ENCODE data around the gene USP32. TPM values are rescaled to one million over a fixed set of nuclear protein-coding genes. Genes with fewer than 3 reads are reported as not detected.

Gene USP32, protein sequence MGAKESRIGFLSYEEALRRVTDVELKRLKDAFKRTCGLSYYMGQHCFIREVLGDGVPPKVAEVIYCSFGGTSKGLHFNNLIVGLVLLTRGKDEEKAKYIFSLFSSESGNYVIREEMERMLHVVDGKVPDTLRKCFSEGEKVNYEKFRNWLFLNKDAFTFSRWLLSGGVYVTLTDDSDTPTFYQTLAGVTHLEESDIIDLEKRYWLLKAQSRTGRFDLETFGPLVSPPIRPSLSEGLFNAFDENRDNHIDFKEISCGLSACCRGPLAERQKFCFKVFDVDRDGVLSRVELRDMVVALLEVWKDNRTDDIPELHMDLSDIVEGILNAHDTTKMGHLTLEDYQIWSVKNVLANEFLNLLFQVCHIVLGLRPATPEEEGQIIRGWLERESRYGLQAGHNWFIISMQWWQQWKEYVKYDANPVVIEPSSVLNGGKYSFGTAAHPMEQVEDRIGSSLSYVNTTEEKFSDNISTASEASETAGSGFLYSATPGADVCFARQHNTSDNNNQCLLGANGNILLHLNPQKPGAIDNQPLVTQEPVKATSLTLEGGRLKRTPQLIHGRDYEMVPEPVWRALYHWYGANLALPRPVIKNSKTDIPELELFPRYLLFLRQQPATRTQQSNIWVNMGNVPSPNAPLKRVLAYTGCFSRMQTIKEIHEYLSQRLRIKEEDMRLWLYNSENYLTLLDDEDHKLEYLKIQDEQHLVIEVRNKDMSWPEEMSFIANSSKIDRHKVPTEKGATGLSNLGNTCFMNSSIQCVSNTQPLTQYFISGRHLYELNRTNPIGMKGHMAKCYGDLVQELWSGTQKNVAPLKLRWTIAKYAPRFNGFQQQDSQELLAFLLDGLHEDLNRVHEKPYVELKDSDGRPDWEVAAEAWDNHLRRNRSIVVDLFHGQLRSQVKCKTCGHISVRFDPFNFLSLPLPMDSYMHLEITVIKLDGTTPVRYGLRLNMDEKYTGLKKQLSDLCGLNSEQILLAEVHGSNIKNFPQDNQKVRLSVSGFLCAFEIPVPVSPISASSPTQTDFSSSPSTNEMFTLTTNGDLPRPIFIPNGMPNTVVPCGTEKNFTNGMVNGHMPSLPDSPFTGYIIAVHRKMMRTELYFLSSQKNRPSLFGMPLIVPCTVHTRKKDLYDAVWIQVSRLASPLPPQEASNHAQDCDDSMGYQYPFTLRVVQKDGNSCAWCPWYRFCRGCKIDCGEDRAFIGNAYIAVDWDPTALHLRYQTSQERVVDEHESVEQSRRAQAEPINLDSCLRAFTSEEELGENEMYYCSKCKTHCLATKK (N-terminal part only)
- 32.3 and 32.6 TPM in 2 replicates for total RNA-seq (2021)
- percentile 79 among the genes with signal in this experiment for Bru-seq, nascent RNA
- BruChase-seq, experiment 1, labeled RNA remaining after a 2-hour chase = percentile 69 among the genes with signal in this experiment
- percentile 67 among the genes with signal in this experiment for BruChase-seq, experiment 2, labeled RNA remaining after a 6-hour chase
- long read RNA-seq, full-length matches to known transcripts = 4 of 10 reads
- long read RNA-seq, partial matches to known transcripts = 3 of 10 reads
- long read RNA-seq, other reads (novel, unspliced or antisense) = 3 of 10 reads

DNA sequence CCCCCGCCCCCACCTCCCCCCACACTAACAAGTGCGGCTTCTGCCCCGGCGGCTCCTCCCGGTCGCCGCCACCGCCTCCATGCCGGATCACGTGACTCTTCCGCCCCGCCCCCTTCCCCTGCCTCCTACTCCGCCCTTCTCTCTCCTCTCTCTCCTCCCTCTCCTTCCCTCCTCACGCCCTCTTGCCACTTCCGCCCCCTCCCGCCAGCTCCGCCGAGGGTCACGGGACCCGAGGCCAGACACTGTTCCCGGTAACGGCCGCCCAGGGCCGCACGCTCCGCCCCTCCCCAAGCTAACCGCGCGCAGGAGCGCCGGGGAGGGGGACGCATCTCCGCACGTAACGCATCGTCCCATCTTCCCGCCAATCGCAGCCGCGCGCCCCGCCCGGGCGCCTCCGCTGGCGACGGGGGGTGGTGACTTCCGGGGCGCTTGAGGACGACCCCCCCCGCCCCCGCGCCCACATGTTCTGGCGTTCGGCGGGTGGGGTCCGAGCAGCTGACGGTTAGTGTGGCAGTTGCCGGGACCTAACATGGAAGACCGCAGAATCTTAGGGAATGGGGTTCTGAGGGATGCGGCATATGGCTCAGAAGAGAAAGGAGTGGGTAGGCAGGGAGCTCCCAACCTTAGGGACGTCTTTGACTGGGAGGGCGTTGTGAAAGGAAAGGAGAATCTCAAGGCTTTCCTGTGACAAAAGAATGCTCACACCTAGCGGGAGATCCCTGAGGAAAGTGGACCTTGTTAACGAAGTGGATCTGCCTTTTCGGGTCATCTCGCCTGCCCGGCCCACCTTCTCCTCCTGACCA is at the start of gene USP32:
Gene USP32 (minus strand): TSS at position 92 of the 803 bp plus-strand sequence. CDS start 194 bp downstream, outside the sequence.
- no peaks in the 10 kb centered on the region for H3K27me3 ChIP-seq (ENCODE audit: insufficient read depth, low read depth)
- ChIA-PET CTCF (interaction anchor here (0.7 kb wide), 2 partner anchors 138 to 1016 kb away, joined by 3 read pairs; no protein-coding TSS in a partner anchor), POLR2A (ENCODE audit: unreplicated experiment) (interaction anchor here (0.5 to 0.9 kb wide), 6 partner anchors 20 to 1189 kb away, joined by 4 to 19 read pairs (median 8); partner anchors contain the start of genes PPM1D and RNFT1)
- peak; percentile 87 to 97 for DNase-seq
- H3F3A ChIP-seq (ENCODE audit: insufficient read depth, low read depth) = peaks cover 40% of the 10 kb centered on the region
- BruUV-seq (replicated peaks) = no TSS peak
- H3K4me3 ChIP-seq = peak within 1 kb of the TSS; percentile 88
- peak within 1 kb of the TSS; percentile 86 for H2AFZ ChIP-seq
- TF ChIP-seq, protein P1, sequence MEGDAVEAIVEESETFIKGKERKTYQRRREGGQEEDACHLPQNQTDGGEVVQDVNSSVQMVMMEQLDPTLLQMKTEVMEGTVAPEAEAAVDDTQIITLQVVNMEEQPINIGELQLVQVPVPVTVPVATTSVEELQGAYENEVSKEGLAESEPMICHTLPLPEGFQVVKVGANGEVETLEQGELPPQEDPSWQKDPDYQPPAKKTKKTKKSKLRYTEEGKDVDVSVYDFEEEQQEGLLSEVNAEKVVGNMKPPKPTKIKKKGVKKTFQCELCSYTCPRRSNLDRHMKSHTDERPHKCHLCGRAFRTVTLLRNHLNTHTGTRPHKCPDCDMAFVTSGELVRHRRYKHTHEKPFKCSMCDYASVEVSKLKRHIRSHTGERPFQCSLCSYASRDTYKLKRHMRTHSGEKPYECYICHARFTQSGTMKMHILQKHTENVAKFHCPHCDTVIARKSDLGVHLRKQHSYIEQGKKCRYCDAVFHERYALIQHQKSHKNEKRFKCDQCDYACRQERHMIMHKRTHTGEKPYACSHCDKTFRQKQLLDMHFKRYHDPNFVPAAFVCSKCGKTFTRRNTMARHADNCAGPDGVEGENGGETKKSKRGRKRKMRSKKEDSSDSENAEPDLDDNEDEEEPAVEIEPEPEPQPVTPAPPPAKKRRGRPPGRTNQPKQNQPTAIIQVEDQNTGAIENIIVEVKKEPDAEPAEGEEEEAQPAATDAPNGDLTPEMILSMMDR (conservative IDR thresholded peaks at IDR 0.05) = peak; percentile 45; the same call in 1 of the 2 replicates
- no peak for TF ChIP-seq EZH2 (IDR thresholded peaks at IDR 0.05; ENCODE audit: low read depth)
- intact Hi-C loops (cut with micrococcal nuclease; ENCODE audit: unreplicated experiment) = loop anchor here (2.0 kb wide), 1 partner anchor 209 kb away; the partner anchor contains the start of gene PPM1D
- H3K9me3 ChIP-seq (ENCODE audit: insufficient read depth, low read depth) = no peaks in the 10 kb centered on the region
- H3K27ac ChIP-seq = peak within 1 kb of the TSS; percentile 79
- H3K79me2 ChIP-seq (ENCODE audit: low read depth) = peaks cover 44% of the 10 kb centered on the region
- H3K36me3 ChIP-seq (ENCODE audit: low read depth) = no peaks in the 10 kb centered on the region
- peak within 1 kb of the TSS; percentile 97 for H3K4me2 ChIP-seq
- peaks cover 28% of the 10 kb centered on the region for H3K4me1 ChIP-seq (replicated peaks; ENCODE audit: insufficient read depth)
- H4K20me1 ChIP-seq (ENCODE audit: insufficient read depth) = peaks cover 6% of the 10 kb centered on the region; the same call in 1 of the 2 replicates
- H3K9me2 ChIP-seq (ENCODE audit: insufficient read depth) = no peaks in the 10 kb centered on the region

DNA sequence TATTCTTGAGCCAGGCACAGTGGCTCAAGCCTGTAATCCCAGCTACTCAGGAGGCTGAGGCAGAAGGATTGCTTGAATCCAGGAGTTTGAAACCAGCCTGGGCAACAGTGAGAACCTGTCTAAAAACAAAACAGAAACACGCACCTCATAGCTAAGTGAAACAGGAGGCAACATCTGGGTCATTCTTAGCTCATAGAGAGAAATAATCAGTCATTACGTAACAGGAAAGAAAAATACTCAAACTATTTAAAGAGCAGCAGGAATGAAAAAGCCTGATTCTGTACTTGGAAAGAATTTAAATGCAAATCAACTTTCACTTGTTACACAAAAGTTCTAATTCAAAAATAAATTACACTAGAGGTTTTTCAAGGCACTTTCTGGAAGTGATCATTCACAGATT is 47.6 kb upstream of the USP32 start:
- H4K20me1 ChIP-seq (ENCODE audit: insufficient read depth) = no peaks in the 10 kb centered on the region
- no peaks in the 10 kb centered on the region for H3K36me3 ChIP-seq (ENCODE audit: low read depth)
- H3K4me2 ChIP-seq = no peak overlapping the region
- ChIA-PET POLR2A (ENCODE audit: unreplicated experiment) (no interaction called here), CTCF (interaction anchor here (0.6 kb wide), 1 partner anchor 213 kb away, joined by 7 read pairs; no protein-coding TSS in a partner anchor)
- H3F3A ChIP-seq (ENCODE audit: insufficient read depth, low read depth) = peaks cover 4% of the 10 kb centered on the region; the same call in 1 of the 2 replicates
- no peaks in the 10 kb centered on the region for H3K9me3 ChIP-seq (ENCODE audit: insufficient read depth, low read depth)
- BruUV-seq (replicated peaks) = no TSS peak
- no peak overlapping the region for H3K4me3 ChIP-seq
- DNase-seq = no peak
- intact Hi-C loops (cut with micrococcal nuclease; ENCODE audit: unreplicated experiment) = loop anchor here (10.0 kb wide), 1 partner anchor 215 kb away; no protein-coding TSS in a partner anchor
- no peak overlapping the region for H3K27ac ChIP-seq
- no peaks in the 10 kb centered on the region for H3K9me2 ChIP-seq (ENCODE audit: insufficient read depth)
- H2AFZ ChIP-seq = no peak overlapping the region
- no peaks in the 10 kb centered on the region for H3K79me2 ChIP-seq (ENCODE audit: low read depth)
- H3K4me1 ChIP-seq (replicated peaks; ENCODE audit: insufficient read depth) = no peaks in the 10 kb centered on the region
- TF ChIP-seq, protein P1 (conservative IDR thresholded peaks at IDR 0.05) = no peak
- TF ChIP-seq EZH2 (IDR thresholded peaks at IDR 0.05; ENCODE audit: low read depth) = no peak
- no peaks in the 10 kb centered on the region for H3K27me3 ChIP-seq (ENCODE audit: insufficient read depth, low read depth)
